ENCODE data around the gene USP30. TPM values are rescaled to one million over a fixed set of nuclear protein-coding genes. Genes with fewer than 3 reads are reported as not detected.

The USP30 gene
- total and polyA plus RNA-seq, 9 of the 15 experiments (the other 6 are each of a cell fraction or from before 2014, with no cell fraction given): 1.4 to 15.2 (median 7.0) TPM

DNA sequence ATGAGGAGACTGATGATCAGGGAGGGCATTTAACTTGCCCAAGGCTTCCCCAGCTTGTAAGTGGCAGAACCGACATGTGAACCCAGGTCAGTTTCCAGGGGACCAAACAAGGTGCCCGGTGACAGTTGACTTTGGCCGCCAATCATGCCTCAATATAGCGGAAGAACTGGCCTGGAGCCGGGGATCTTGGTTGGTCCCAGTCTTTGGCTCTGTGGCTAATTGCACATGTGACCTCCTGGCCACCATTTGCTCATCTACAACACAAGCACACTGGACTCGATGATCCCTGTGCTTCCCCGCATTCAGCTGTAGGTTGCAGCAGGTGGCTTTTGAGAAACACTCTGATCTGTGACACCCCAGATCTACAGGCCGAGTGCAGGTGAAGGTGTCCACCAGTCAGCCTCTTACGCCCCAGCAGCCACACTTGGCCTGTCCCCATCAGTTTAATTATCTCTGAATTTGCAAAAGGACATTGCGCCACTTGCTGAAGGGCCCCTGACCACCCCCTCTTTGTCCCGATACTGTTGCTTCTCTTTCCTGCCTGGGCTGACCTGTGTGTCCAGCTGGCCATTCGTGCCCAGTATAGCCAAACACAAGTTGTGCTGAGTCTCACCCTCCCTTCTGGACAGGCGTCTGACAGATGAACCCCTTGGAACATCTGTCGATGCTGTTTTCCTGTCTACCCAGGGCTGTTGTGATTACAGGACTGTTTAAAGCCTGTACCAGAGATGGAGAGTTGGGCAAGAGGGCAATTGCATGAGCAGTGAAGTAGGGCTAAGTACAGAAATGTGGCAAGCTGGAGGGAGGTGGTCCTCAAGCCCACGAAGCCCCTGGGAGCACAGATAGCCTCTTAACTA is 78.1 kb downstream of the USP30 start:
- intact Hi-C loops (cut with micrococcal nuclease): loop anchor here (5.0 to 10.0 kb wide), 2 partner anchors 127 to 254 kb away; no protein-coding TSS in a partner anchor
- Histone ChIP-seq H3K36me3 (ENCODE audit: control insufficient read depth, insufficient read depth, low read length) (no peaks in the 10 kb centered on the region), H3K27me3 (ENCODE audit: control insufficient read depth in 2 of 2, insufficient read depth in 2 of 2, low read length in 2 of 2) (peaks cover 23 to 59% of the 10 kb centered on the region in 2 experiments; a peak in 4 of 5 replicates), H3K4me1 (replicated peaks in 1 of 2; ENCODE audit: control insufficient read depth in 2 of 2, insufficient read depth in 2 of 2, low read length in 2 of 2) (no peaks in the 10 kb centered on the region; a peak in 3 of 5 replicates), H3K9me1 (ENCODE audit: control insufficient read depth, insufficient read depth, low read length) (no peaks in the 10 kb centered on the region), H2AFZ (ENCODE audit: low read depth, low read length) (no peak overlapping the region), H3K9me3 (replicated peaks; ENCODE audit: control insufficient read depth, insufficient read depth, low read depth, low read length) (no peaks in the 10 kb centered on the region), H3K27ac (ENCODE audit: extremely low read depth, low read depth, low read length) (no peak overlapping the region), H3K4me2 (ENCODE audit: insufficient read depth, low read length) (no peak overlapping the region), H3K9ac (ENCODE audit: insufficient read depth in 1 of 2, low read depth in 2 of 2, low read length in 2 of 2) (no peak overlapping the region), H3K79me2 (ENCODE audit: control insufficient read depth, insufficient read depth, low read length) (no peaks in the 10 kb centered on the region), H3K4me3 (no peak overlapping the region), H4K20me1 (replicated peaks; ENCODE audit: control insufficient read depth, insufficient read depth, low read length) (peaks cover 6% of the 10 kb centered on the region; the same call in 1 of the 2 replicates)
- CTCF ChIA-PET (ENCODE audit: low intra/inter-chr PET ratio): no interaction called here
- DNase-seq (ENCODE audit: extremely low read depth in 1 of 4, low spot score in 3 of 4): no peak
- ATAC-seq: no peak
- WGBS (ENCODE audit: insufficient coverage, low coverage, missing lambda C conversion rate): 5% methylated on average over 15 of the region's 15 CpGs
- no TSS peak for BruUV-seq (replicated peaks)
- POLR2A ChIA-PET: interaction anchor here (0.5 kb wide), 1 partner anchor 164 kb away, joined by 3 read pairs; no protein-coding TSS in a partner anchor
- FAIRE-seq: no peak
- in situ Hi-C loops (cut with MboI): no loop called here
- TF ChIP-seq XRCC5 (IDR thresholded peaks at IDR 0.05; ENCODE audit: low read depth, low read length): no peak
- TF ChIP-seq, protein P1, sequence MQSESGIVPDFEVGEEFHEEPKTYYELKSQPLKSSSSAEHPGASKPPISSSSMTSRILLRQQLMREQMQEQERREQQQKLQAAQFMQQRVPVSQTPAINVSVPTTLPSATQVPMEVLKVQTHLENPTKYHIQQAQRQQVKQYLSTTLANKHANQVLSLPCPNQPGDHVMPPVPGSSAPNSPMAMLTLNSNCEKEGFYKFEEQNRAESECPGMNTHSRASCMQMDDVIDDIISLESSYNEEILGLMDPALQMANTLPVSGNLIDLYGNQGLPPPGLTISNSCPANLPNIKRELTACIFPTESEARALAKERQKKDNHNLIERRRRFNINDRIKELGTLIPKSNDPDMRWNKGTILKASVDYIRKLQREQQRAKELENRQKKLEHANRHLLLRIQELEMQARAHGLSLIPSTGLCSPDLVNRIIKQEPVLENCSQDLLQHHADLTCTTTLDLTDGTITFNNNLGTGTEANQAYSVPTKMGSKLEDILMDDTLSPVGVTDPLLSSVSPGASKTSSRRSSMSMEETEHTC (IDR thresholded peaks at IDR 0.05): no peak
- no peak for TF ChIP-seq ZNF583 (CRISPR knock-in tag; IDR thresholded peaks at IDR 0.05)
- no peak for TF ChIP-seq HNRNPK (IDR thresholded peaks at IDR 0.05; ENCODE audit: low read depth, low read length, poor library complexity, severe bottlenecking)
- TF ChIP-seq ZBTB2 (IDR thresholded peaks at IDR 0.05): no peak
- TF ChIP-seq FOS (IDR thresholded peaks at IDR 0.05; ENCODE audit: extremely low read depth, insufficient read length): no peak

Data from K562 (cell line).